Measurements from ENCODE around the gene ZBTB9.

The ZBTB9 gene

DNA sequence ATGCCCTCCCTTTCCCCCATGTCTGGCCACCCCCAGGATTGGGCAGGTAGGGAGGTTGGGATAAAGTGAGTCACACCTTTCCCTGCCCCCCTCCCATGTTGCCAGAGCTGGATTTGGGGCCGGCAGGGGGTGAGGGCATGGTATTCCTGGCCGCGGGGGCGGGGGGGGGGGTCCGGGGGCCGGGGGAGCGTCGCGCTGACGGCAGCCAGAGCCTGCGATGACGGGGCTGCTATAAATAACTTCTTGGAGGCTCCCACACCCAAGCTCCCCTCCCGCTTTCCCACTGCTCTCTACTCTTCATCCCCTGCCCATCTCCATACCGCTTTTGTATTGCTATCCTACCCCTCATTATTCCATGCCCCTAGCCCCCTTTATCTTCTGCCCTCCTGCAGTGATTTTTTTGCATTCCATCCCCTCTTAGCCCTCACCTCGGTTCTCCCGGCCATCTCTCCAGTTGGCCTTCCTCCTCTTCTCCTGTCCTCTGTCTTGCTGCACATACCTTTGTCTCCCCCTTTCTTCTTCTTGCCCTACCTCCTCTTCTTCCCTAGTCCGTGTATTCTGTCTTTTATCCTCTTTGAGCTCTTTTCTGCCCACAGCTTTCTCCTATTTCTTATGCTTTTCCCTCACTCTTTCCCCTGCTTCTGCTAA lies 20.7 kb upstream of the ZBTB9 start:
- TF ChIP-seq Cebpa-rat (IDR thresholded peaks at IDR 0.05): no peak
- Histone ChIP-seq H3K9ac (peak overlapping the region in 3 of 11 experiments; percentile 33 to 76 (median 48); a peak in 3 of 22 replicates), H3K4me2 (peak overlapping the region; percentile 83 to 100 (median 98)), H4K20me1 (peaks cover 0 to 14% (median 0%) of the 10 kb centered on the region in 11 experiments; a peak in 4 of 22 replicates), H3K4me3 (peak overlapping the region in 5 of 10 experiments; percentile 29 to 63 (median 47); a peak in 8 of 20 replicates), H3K27me3 (no peaks in the 10 kb centered on the region), H3K36me3 (peaks cover 33 to 44% (median 40%) of the 10 kb centered on the region in 11 experiments), H3K27ac (no peak overlapping the region; a peak in 1 of 22 replicates), H3K4me1 (peaks cover 55 to 68% (median 66%) of the 10 kb centered on the region in 10 experiments), H3K9me3 (replicated peaks in 1 of 11) (no peaks in the 10 kb centered on the region)

DNA sequence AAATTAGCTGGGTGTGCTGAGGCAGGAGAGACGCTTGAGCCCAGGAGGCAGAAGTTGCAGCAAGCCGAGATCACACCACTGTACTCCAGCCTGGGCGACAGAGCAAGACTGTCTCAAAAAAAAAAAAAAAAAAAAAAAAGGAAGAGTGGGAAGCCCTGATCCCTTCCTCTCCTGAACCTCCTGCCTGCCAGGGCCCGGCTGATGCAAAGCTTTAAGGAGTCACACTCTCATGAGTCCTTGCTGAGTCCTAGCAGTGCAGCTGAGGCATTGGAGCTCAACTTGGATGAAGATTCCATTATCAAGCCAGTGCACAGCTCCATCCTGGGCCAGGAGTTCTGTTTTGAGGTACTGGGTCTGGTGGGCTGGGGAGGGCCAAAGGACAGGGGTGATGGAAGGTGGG lies 19.4 kb upstream of the ZBTB9 start:
- Histone ChIP-seq H3K36me3 (peaks cover 42 to 56% (median 49%) of the 10 kb centered on the region in 11 experiments), H3K4me2 (peak overlapping the region in 6 of 11 experiments; percentile 25 to 66 (median 52); a peak in 5 of 22 replicates), H3K9me3 (replicated peaks in 1 of 11) (no peaks in the 10 kb centered on the region), H3K9ac (0 out of 22 replicates have a peak overlapping the region, but pooled peaks of 1 of the 11 experiments have one; percentile 24), H3K4me3 (no peak overlapping the region), H3K4me1 (peaks cover 42 to 55% (median 53%) of the 10 kb centered on the region in 10 experiments), H3K27ac (no peak overlapping the region), H4K20me1 (peaks cover 0 to 9% (median 0%) of the 10 kb centered on the region in 11 experiments; a peak in 2 of 22 replicates), H3K27me3 (no peaks in the 10 kb centered on the region)
- TF ChIP-seq Cebpa-rat (IDR thresholded peaks at IDR 0.05): no peak

DNA sequence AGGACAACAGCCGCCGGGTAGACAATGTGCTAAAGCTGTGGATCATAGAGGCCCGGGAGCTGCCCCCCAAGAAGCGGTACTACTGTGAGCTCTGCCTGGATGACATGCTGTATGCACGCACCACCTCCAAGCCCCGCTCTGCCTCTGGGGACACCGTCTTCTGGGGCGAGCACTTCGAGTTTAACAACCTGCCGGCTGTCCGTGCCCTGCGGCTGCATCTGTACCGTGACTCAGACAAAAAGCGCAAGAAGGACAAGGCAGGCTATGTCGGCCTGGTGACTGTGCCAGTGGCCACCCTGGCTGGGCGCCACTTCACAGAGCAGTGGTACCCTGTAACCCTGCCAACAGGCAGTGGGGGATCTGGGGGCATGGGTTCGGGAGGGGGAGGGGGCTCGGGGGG lies 16.7 kb upstream of the ZBTB9 start:
- H3K27me3 ChIP-seq: no peaks in the 10 kb centered on the region

DNA sequence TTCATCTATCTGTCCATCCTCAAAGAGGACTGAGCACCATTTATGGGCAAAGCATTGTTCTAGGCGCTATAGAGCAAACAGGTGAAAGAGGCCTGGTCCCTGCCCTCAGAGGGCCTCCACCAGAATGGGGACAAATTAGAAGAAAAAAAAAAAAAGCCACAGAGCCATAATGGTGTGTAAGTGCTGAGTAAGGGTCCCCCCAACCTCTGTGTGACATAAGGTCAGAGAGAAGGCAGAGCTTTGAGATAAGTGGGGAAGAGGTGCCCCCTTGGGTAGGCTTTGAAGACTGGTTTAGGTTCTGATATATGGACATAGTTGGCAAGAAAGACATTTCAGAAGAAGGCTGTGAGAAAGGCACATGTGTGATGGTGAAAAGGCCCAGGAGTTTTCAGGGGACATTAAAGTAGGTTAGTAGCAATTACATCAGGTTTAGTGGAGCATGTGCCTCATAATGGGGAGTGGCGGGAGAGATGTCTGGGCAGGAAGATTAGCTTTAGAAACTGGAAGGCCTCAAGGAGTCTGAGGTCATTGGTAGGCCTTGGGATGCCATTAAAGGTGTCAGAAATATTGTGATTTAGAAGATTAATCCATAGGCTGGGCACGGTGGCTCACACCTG lies 15.3 kb upstream of the ZBTB9 start:
- no peaks in the 10 kb centered on the region for H3K9me3 ChIP-seq (replicated peaks in 1 of 11)
- TF ChIP-seq Cebpa-rat (IDR thresholded peaks at IDR 0.05): no peak
- H4K20me1 ChIP-seq: peaks cover 0 to 10% (median 0%) of the 10 kb centered on the region in 11 experiments; a peak in 3 of 22 replicates
- no peaks in the 10 kb centered on the region for H3K27me3 ChIP-seq
- no peak overlapping the region for H3K4me3 ChIP-seq
- H3K36me3 ChIP-seq: peaks cover 76 to 94% (median 86%) of the 10 kb centered on the region in 11 experiments
- H3K9ac ChIP-seq: no peak overlapping the region
- H3K4me2 ChIP-seq: no peak overlapping the region
- no peak overlapping the region for H3K27ac ChIP-seq
- H3K4me1 ChIP-seq: peaks cover 1 to 17% (median 14%) of the 10 kb centered on the region in 10 experiments

More for the DNA sequence above, 16.7 kb upstream of the ZBTB9 start:
- Histone ChIP-seq H4K20me1 (peaks cover 0 to 8% (median 0%) of the 10 kb centered on the region in 11 experiments; a peak in 1 of 22 replicates), H3K9me3 (replicated peaks in 1 of 11) (no peaks in the 10 kb centered on the region), H3K4me1 (peaks cover 15 to 29% (median 27%) of the 10 kb centered on the region in 10 experiments), H3K27ac (no peak overlapping the region), H3K4me3 (no peak overlapping the region), H3K4me2 (no peak overlapping the region), H3K36me3 (peaks cover 69 to 83% (median 76%) of the 10 kb centered on the region in 11 experiments), H3K9ac (no peak overlapping the region)
- no peak for TF ChIP-seq Cebpa-rat (IDR thresholded peaks at IDR 0.05)

DNA sequence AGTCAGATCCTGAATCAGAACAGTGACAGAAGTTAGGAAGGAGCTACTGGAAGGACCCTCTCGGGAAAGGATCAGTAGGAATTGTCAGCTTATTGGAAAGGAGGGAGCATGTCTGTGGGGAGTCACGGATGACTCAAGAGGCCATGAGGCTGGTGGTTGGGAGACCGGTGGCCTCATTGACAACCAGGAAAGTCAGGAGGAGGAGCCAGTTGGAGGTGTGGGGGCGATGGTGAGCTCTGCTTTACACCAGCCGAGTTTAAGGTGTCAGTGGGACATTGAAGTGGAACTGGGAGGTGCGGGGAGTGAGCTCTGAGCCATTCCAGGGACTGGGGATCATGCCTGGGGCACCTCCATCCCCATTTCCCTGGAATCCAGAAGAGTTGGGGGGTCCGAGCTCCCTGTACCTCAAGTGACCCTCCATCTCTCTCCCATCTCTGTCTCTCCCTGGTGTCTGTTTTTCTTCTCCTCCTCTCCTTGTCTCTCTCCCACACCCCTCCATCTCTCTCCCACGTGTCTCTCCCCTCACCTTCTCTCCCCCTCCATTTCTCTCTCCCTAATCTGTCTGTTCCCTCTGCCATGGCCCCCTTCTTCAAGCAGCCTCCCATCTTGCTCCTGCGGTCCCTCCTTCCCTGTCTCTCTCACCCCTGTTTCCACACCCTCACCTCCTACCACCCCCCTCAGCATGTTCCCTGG lies 14.3 kb upstream of the ZBTB9 start:
- Histone ChIP-seq H3K4me3 (no peak overlapping the region), H3K9me3 (replicated peaks in 1 of 11) (no peaks in the 10 kb centered on the region), H3K9ac (no peak overlapping the region; a peak in 1 of 22 replicates), H3K4me2 (no peak overlapping the region), H3K36me3 (peaks cover 74 to 96% (median 92%) of the 10 kb centered on the region in 11 experiments), H3K4me1 (peaks cover 0 to 17% (median 9%) of the 10 kb centered on the region in 10 experiments; a peak in 13 of 20 replicates), H3K27me3 (no peaks in the 10 kb centered on the region), H4K20me1 (peaks cover 0 to 20% (median 0%) of the 10 kb centered on the region in 11 experiments; a peak in 3 of 22 replicates), H3K27ac (no peak overlapping the region)
- no peak for TF ChIP-seq Cebpa-rat (IDR thresholded peaks at IDR 0.05)

DNA sequence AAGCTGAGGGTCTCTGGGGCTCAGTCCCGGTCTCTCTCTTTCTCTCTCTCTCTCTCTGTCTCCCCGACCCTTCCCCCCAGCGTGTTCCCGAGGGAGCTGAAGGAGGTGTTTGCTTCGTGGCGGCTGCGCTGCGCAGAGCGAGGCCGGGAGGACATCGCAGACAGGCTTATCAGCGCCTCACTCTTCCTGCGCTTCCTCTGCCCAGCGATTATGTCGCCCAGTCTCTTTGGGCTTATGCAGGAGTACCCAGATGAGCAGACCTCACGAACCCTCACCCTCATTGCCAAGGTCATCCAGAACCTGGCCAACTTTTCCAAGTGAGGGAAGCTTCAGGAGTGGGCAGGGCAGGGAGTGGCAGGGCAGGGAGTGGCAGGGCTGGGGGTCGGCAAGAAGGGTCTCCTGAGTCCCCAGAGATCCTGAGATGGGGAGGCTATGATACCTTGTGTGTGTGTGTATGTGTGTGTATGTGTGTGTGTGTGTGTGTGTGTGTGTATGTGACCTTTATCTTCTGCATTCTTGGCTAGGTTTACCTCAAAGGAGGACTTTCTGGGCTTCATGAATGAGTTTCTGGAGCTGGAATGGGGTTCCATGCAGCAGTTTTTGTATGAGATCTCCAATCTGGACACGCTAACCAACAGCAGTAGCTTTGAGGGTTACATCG lies 13.6 kb upstream of the ZBTB9 start:
- peaks cover 68 to 96% (median 91%) of the 10 kb centered on the region in 11 experiments for H3K36me3 ChIP-seq
- no peak for TF ChIP-seq Cebpa-rat (IDR thresholded peaks at IDR 0.05)
- no peak overlapping the region for H3K27ac ChIP-seq
- no peaks in the 10 kb centered on the region for H3K9me3 ChIP-seq (replicated peaks in 1 of 11)
- H3K4me1 ChIP-seq: peaks cover 0 to 21% (median 9%) of the 10 kb centered on the region in 10 experiments; a peak in 11 of 20 replicates
- no peak overlapping the region for H3K4me3 ChIP-seq
- no peak overlapping the region for H3K4me2 ChIP-seq
- no peaks in the 10 kb centered on the region for H3K27me3 ChIP-seq
- H4K20me1 ChIP-seq: peaks cover 0 to 20% (median 0%) of the 10 kb centered on the region in 11 experiments; a peak in 3 of 22 replicates
- 0 out of 22 replicates have a peak overlapping the region, but pooled peaks of 1 of the 11 experiments have one; percentile 2 for H3K9ac ChIP-seq

DNA sequence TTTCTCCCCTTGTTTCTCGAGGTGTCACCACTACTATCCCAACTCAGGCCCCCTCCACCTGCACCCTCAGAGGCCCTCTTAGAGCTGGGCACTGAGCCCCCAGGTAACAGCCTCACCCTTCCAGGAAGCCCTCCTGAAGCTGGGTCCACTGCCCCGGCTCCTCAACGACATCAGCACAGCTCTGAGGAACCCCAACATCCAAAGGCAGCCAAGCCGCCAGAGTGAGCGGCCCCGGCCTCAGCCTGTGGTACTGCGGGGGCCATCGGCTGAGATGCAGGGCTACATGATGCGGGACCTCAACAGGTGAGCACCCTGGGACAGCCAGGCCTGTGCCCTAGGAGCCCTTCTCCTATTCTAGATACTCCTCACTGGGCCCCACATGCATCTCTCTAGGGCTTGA lies 12.9 kb upstream of the ZBTB9 start:
- no peak for TF ChIP-seq Cebpa-rat (IDR thresholded peaks at IDR 0.05)
- Histone ChIP-seq H3K27ac (no peak overlapping the region; a peak in 1 of 22 replicates), H3K4me3 (no peak overlapping the region), H3K27me3 (no peaks in the 10 kb centered on the region), H3K4me2 (no peak overlapping the region), H3K36me3 (peaks cover 64 to 96% (median 91%) of the 10 kb centered on the region in 11 experiments), H4K20me1 (peaks cover 0 to 20% (median 0%) of the 10 kb centered on the region in 11 experiments; a peak in 3 of 22 replicates), H3K4me1 (peaks cover 0 to 27% (median 9%) of the 10 kb centered on the region in 10 experiments; a peak in 11 of 20 replicates), H3K9me3 (replicated peaks in 1 of 11) (no peaks in the 10 kb centered on the region), H3K9ac (no peak overlapping the region)

DNA sequence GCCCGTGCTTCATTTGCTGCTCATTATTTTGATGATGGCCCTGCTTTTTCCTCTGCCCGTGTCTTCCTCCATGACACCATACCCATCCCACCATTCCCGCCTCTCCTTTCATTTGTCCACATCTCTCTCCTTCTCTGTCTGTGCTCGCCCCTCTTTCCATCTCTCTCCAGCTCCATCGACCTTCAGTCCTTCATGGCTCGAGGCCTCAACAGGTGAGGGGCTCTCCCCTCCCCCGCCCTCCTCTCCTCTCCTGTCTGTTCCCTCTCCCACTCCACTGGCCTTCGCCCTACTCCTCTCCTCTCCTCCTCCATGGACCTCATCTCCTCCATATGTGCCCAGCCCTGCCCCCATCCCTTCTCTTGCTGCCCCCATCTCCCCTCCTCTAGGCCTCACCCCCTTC lies 12.1 kb upstream of the ZBTB9 start:
- Histone ChIP-seq H3K36me3 (peaks cover 62 to 96% (median 91%) of the 10 kb centered on the region in 11 experiments), H3K27me3 (no peaks in the 10 kb centered on the region), H3K9me3 (replicated peaks in 1 of 11) (no peaks in the 10 kb centered on the region), H3K4me1 (peaks cover 0 to 33% (median 9%) of the 10 kb centered on the region in 10 experiments; a peak in 11 of 20 replicates), H3K4me3 (no peak overlapping the region), H3K4me2 (no peak overlapping the region), H4K20me1 (peaks cover 0 to 20% (median 0%) of the 10 kb centered on the region in 11 experiments; a peak in 3 of 22 replicates), H3K27ac (no peak overlapping the region), H3K9ac (no peak overlapping the region)
- no peak for TF ChIP-seq Cebpa-rat (IDR thresholded peaks at IDR 0.05)

All from BLaER1 treated with 17β-estradiol and CSF1 and Interleukin-3, amounts not matched to agents 10 nM and 100 nM (cell line).